Effector memory CD4-positive, alpha-beta T cell (primary cell): ENCODE measurements around the gene KCNAB2.
"Not testable (repeated sequence)": the region's sequence is repeated elsewhere in the genome, so short reads cannot be mapped to it uniquely, and the experiment has no call there.

Experiments
- DNase-seq, 3 donors: peaks; one replicate each; pipeline ENCODE4 v3.0.0-alpha.2; 2020
- H3K27ac ChIP-seq: 2 replicates; pipeline ENCODE4 v1.7.0; 2013; ENCODE audit warnings: mild to moderate bottlenecking, low read length, moderate library complexity; ENCODE audit not compliant: insufficient read depth, poor library complexity, severe bottlenecking
- H3K27me3 ChIP-seq: replicated peaks from 2 replicates; pipeline ENCODE4 v1.7.0; 2013; ENCODE audit warnings: mild to moderate bottlenecking, low read length; ENCODE audit not compliant: insufficient read depth, control insufficient read depth, poor library complexity, severe bottlenecking
- H3K36me3 ChIP-seq: 2 replicates; pipeline ENCODE4 v1.7.0; 2013; ENCODE audit warnings: mild to moderate bottlenecking, low read length, moderate library complexity; ENCODE audit not compliant: control insufficient read depth, insufficient read depth
- H3K4me1 ChIP-seq: 2 replicates; pipeline ENCODE4 v1.7.0; 2013; ENCODE audit warnings: low read length, mild to moderate bottlenecking; ENCODE audit not compliant: control insufficient read depth, insufficient read depth, poor library complexity, severe bottlenecking
- H3K4me3 ChIP-seq: 2 replicates; pipeline ENCODE4 v1.7.0; 2013; ENCODE audit warnings: low read length, low read depth, mild to moderate bottlenecking; ENCODE audit not compliant: insufficient read depth, poor library complexity, severe bottlenecking
- H3K9me3 ChIP-seq: 2 replicates; pipeline ENCODE4 v1.7.0; 2013; ENCODE audit warnings: mild to moderate bottlenecking, low read length, moderate library complexity; ENCODE audit not compliant: control insufficient read depth

The KCNAB2 gene

GRCh38 chr1:6068073-6068472, 22.4 kb downstream of the KCNAB2 start:
- Histone ChIP-seq H3K9me3 (no peaks in the 10 kb centered on the region), H3K27me3 (no peaks in the 10 kb centered on the region), H3K4me3 (no peak overlapping the region), H3K36me3 (peaks cover 47% of the 10 kb centered on the region), H3K4me1 (no peaks in the 10 kb centered on the region), H3K27ac (no peak overlapping the region)
- no peak for DNase-seq

GRCh38 chr1:6068932-6069331, 23.2 kb downstream of the KCNAB2 start:
- H3K9me3 ChIP-seq = no peaks in the 10 kb centered on the region
- no peaks in the 10 kb centered on the region for H3K27me3 ChIP-seq
- H3K36me3 ChIP-seq = peaks cover 55% of the 10 kb centered on the region
- H3K4me1 ChIP-seq = no peaks in the 10 kb centered on the region
- no peak overlapping the region for H3K4me3 ChIP-seq
- DNase-seq = no peak
- H3K27ac ChIP-seq = no peak overlapping the region

GRCh38 chr1:6069573-6069972, 23.9 kb downstream of the KCNAB2 start:
- H3K4me3 ChIP-seq = no peak overlapping the region
- H3K36me3 ChIP-seq = peaks cover 58% of the 10 kb centered on the region
- no peaks in the 10 kb centered on the region for H3K9me3 ChIP-seq
- no peaks in the 10 kb centered on the region for H3K27me3 ChIP-seq
- H3K27ac ChIP-seq = no peak overlapping the region
- no peak for DNase-seq
- no peaks in the 10 kb centered on the region for H3K4me1 ChIP-seq

GRCh38 chr1:6070450-6070974, 24.8 kb downstream of the KCNAB2 start:
- Histone ChIP-seq H3K4me3 (no peak overlapping the region), H3K27me3 (no peaks in the 10 kb centered on the region), H3K36me3 (peaks cover 60% of the 10 kb centered on the region), H3K9me3 (no peaks in the 10 kb centered on the region), H3K4me1 (no peaks in the 10 kb centered on the region), H3K27ac (no peak overlapping the region)
- no peak for DNase-seq

DNA sequence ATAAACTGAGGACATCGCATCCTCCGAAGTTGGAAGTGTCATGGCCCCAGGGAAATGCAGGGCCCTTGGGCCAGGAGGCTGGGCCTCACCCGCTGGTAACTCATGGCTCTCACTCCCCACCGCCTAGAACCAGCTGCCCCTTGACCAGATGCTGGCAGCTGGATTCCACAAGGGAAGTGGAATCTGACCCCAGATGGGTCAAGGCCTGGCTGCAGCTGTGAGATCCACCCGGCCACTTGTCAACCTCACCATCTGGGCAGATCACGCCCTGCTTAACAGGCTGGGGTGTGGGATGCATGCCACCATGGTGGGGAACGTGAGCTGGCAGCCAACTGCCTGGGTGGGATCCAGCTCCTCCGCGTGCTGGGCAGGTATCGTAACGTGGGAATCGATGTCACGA, 25.5 kb downstream of the KCNAB2 start:
- H3K27me3 ChIP-seq = no peaks in the 10 kb centered on the region
- H3K4me3 ChIP-seq = no peak overlapping the region
- DNase-seq = no peak
- peaks cover 58% of the 10 kb centered on the region for H3K36me3 ChIP-seq
- no peak overlapping the region for H3K27ac ChIP-seq
- H3K4me1 ChIP-seq = no peaks in the 10 kb centered on the region
- H3K9me3 ChIP-seq = no peaks in the 10 kb centered on the region

- no peak for DNase-seq
- H3K27me3 ChIP-seq = no peaks in the 10 kb centered on the region
- H3K27ac ChIP-seq = no peak overlapping the region
- H3K36me3 ChIP-seq = peaks cover 56% of the 10 kb centered on the region
- H3K4me1 ChIP-seq = no peaks in the 10 kb centered on the region
- no peak overlapping the region for H3K4me3 ChIP-seq
- no peaks in the 10 kb centered on the region for H3K9me3 ChIP-seq
Observed at GRCh38 chr1:6072774-6073479, 27.2 kb downstream of the KCNAB2 start.

GRCh38 chr1:6073480-6074053, 27.9 kb downstream of the KCNAB2 start:
- peaks cover 62% of the 10 kb centered on the region for H3K36me3 ChIP-seq
- no peaks in the 10 kb centered on the region for H3K9me3 ChIP-seq
- H3K27me3 ChIP-seq = no peaks in the 10 kb centered on the region
- no peak overlapping the region for H3K27ac ChIP-seq
- no peak overlapping the region for H3K4me3 ChIP-seq
- H3K4me1 ChIP-seq = no peaks in the 10 kb centered on the region
- DNase-seq = no peak

DNA sequence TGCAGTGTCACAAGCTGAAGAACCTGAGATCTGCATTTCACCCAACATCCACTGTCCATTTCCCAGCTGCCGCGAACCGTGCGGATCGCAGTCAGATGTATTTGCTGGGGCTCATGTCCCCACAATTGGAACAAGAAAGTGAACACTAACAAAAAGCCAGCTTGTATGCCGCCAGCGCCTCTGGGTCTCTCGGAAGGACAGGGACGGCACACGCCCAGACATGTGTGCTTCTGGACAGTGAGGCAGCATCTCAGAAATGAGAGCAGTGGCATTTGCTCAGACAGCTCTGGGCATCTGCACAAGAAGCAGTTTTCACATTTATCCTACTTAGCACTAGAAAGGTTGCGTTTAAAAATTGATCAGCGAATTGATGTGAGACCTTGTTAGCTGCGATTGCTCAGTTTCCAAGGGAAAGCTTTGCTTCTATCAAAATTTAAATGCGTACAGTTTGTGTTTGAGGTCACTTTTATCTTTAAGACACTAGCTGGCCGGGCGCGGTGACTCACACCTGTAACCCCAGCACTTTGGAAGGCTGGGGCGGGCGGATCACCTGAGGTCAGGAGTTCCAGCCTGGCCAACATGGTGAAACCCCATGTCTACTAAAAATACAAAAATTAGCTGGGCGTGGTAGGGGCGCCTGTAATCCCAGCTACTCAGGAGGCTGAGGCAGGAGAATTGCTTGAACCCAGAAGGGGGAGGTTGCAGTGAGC, 28.7 kb downstream of the KCNAB2 start:
- no peak overlapping the region for H3K27ac ChIP-seq
- H3K4me1 ChIP-seq = no peaks in the 10 kb centered on the region
- DNase-seq = no peak
- no peaks in the 10 kb centered on the region for H3K9me3 ChIP-seq
- peaks cover 70% of the 10 kb centered on the region for H3K36me3 ChIP-seq
- no peaks in the 10 kb centered on the region for H3K27me3 ChIP-seq
- no peak overlapping the region for H3K4me3 ChIP-seq

- Histone ChIP-seq H3K27ac (no peak overlapping the region), H3K27me3 (no peaks in the 10 kb centered on the region), H3K36me3 (peaks cover 78% of the 10 kb centered on the region), H3K9me3 (no peaks in the 10 kb centered on the region), H3K4me3 (no peak overlapping the region), H3K4me1 (no peaks in the 10 kb centered on the region)
- DNase-seq = no peak
Observed at GRCh38 chr1:6075748-6076147, 30.1 kb downstream of the KCNAB2 start.

GRCh38 chr1:6077061-6077460, 31.4 kb downstream of the KCNAB2 start:
- not testable (repeated sequence) for H3K9me3 ChIP-seq, H3K27me3 ChIP-seq, H3K27ac ChIP-seq, DNase-seq, H3K4me1 ChIP-seq, H3K4me3 ChIP-seq
- H3K36me3 ChIP-seq = peaks cover 79% of the 10 kb centered on the region
